NCI-H1694 (cell line): Measurements from ENCODE around the gene SLC28A3.
"Not testable (repeated sequence)": the region's sequence is repeated elsewhere in the genome, so short reads cannot be mapped to it uniquely, and the experiment has no call there.

Source experiments
- DNase-seq: peaks from one replicate; lab custom pipeline; 2025; lab: John Stamatoyannopoulos, UW

The SLC28A3 gene, protein sequence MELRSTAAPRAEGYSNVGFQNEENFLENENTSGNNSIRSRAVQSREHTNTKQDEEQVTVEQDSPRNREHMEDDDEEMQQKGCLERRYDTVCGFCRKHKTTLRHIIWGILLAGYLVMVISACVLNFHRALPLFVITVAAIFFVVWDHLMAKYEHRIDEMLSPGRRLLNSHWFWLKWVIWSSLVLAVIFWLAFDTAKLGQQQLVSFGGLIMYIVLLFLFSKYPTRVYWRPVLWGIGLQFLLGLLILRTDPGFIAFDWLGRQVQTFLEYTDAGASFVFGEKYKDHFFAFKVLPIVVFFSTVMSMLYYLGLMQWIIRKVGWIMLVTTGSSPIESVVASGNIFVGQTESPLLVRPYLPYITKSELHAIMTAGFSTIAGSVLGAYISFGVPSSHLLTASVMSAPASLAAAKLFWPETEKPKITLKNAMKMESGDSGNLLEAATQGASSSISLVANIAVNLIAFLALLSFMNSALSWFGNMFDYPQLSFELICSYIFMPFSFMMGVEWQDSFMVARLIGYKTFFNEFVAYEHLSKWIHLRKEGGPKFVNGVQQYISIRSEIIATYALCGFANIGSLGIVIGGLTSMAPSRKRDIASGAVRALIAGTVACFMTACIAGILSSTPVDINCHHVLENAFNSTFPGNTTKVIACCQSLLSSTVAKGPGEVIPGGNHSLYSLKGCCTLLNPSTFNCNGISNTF

DNA sequence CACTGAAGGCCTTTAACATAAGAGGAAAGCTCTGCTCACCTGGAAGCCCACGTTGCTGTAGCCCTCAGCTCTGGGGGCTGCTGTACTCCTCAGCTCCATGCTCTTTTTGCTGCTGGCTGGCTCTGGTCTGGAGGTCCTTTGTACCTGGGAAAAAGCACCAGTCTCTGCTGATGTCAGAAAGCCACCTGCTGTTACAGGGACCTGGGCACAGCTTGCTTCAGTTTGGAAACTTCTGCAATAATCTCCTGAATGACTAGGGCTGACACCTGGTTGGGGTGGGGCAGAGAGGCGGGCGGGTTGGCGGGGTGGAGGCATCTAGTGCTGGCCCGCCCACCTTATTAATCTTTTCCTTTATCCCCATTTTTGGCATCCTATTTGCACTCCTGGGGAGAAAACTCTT is at the start of gene SLC28A3:
Gene SLC28A3, minus strand, starts transcription at position 224 of the 400 bp plus-strand sequence. Its CDS starts 125 bp downstream, at position 99.
- DNase-seq = no peak

DNA sequence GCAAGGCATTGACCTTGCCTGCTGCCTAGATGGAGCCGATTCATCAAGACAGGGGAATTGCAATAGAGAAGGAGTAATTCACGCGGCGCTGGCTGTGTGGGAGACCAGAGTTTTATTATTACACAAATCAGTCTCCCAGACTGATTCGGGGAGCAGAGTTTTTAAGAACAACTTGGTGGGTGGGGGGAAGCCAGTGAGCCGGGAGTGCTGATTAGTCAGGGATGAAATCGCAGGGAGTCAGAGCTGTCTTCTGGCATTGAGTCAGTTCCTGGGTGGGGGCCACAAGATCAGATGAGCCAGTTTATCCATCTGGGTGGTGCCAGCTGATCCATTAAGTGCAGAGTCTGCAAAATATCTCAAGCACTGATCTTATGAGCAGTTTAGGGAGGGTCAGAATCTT is 49.7 kb upstream of the SLC28A3 start:
- DNase-seq = not testable (repeated sequence)

DNA sequence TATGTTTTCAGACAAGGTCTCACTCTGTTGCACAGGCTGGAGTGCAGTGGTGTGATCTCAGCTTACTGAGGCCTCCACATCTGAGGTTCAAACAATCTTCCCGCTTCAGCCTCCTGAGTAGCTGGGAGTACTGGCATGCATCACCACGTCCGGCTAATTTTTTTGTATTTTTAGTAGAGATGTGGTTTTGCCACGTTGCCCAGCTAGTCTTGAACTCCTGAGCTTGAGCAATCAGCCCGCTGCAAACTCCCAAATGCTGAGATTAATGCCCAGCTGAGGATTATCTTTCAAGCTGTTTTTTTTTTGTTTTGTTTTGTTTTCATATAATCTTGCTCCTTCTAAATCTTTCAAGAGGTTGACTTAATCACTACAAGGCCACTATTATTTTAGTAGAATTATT is 47.3 kb upstream of the SLC28A3 start:
- no peak for DNase-seq

DNA sequence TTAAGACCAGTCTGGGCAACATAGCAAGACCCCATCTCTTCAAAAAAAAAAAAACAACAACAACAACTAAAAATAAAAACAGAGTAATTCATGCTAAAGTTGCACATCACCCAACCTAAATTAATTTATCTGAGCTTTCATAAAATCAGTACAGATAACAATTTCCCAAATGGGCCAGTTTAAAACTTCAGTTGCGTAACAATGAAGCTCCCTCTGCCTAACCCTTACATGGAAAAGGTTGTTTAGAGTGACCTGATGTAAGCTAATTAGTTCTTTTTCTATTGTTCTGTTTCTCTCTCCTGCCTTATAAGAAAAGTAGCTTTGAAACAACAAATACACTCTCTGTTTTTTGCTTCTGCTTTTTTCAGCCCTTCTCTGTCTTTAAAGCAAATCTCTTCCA is 46.2 kb upstream of the SLC28A3 start:
- DNase-seq = no peak

DNA sequence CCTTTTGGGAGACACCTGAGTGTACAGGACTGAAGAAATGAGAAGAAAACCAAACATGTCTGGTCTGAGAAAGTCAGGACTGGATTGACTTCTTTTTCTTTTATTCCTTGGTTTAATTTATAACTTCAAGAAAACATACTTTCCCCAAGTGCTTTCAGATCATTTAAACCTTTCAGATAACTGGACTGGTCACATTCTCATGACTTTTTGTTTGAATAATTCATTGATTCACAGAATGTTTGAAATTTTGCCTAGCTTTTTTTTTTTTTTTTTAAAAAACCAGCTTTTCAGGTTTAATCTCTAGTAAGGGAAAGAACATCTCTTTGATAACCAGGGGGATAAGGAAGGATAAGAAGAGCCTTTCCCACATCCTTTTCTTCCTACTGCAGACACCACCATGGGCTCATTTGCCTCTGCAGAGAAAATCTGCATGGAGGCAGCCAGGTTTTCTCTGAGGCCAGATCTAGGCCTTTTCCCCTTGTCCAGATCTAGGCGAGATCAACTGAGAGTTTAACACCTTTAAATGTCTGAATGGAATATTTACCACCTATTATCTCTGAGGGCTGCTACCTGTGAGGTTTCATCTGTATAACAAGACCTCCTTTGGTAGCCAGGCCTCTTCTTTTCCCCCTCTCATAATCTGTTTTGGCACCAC is 45.0 kb upstream of the SLC28A3 start:
- DNase-seq = no peak

DNA sequence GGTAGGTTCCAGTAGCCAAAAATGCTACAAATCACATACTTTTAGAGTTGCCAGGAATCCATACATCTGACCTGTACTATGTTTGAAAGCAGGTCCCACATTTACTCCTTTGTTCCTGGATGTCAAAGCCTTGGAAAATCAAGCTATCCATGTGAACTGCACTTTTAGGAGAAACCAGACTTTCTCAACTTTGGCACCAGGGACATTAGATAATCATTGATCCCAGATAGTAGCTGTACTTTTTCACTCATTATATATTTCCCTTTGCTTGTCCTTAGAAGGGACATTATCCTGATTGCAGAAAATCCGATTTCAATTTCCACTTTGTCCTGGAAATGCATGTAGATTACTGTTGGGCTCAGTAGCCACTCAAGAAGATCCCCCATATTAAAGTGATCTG is 44.1 kb upstream of the SLC28A3 start:
- DNase-seq = no peak

DNA sequence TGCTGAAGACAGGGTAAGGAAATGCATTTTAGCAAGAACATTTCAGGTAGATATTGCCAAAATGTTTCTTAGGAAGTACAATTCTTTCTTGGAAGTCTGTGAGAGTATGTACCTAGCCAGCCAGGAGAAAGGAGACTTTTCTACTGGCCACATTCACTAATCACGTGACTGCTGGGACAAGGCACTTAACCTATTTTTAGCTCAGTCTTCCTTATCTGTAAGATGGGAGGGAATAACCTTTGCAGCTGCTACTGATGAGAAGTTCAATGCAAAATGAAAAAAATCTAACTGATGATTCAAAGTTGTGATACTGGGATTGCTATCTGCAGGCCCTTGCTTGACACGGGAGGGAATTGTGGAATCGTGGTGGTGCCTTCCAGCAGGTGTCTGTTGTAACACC is 42.6 kb upstream of the SLC28A3 start:
- no peak for DNase-seq

DNA sequence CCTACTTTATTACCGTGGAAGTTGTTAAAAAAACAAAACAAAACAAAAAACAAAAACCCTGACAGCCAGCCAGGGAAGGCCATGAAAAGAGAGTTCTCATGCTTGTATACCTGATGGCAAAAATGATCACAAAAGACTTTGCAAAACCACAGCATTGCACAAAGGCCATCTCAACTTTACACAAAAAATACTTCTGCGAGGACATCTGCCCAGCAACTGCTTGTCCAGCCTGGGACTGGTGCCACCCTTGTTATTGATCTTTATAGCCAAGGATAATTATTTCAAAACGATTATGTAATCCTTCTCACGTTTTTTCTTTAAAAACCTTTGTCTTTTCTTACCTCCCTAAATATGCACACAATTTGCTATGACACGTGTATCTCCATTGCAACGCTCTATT is 42.2 kb upstream of the SLC28A3 start:
- no peak for DNase-seq

DNA sequence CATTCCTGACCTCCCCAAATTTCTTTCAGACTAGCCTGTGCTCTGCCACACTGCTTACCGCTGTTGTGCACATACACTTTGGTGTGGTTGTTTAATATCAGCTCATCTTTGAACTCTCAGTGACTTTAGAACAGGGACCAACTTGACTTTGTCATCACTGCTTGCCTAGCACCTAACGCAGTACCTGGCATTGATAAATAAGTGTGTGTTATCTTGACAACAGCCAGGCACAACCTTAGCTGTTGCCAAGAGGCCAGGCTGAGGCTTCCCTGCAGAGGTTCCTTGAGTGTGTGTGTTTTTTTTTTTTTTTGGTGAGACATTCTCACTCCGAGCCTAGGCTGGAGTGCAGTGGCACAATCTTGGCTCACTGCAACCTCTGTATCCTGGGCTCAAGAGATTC is 41.0 kb upstream of the SLC28A3 start:
- no peak for DNase-seq

DNA sequence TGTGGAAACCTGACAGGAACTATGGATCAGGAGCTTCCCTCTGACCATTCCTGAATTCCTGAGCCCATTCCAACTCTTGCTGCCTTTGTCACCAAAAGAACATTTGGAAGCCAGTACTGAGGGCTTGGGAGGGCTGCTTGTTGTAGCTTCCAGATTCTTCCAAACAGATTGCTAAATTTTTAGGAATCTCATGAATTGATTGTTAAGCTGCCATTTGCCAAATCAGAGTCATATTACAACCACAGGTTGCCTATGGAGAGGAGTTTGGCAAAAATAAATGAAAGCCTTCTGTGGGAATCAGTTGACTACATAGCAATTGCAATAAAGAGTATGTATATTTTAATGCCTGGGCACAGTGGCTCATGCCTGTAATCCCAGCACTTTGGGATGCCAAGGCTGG is 39.2 kb upstream of the SLC28A3 start:
- no peak for DNase-seq

DNA sequence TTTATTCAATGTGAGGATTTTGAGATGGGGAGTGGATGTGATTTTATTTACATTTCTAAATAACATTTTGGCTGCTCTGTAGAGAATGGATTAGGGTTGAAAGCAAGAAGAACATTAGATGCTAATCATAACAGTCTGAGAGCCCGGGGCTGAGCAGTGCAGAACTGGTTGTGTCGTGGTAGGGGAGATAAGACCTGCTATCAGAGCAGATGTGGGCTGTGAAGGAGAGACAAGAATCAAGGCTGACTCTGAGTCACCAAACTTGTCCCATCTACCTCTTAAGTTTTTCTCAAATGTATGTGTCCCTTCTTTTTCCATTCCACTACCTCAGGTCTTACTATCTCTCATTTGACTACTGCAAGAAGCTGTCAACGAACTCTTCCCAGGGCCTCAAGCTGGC is 35.4 kb upstream of the SLC28A3 start:
- DNase-seq = no peak

DNA sequence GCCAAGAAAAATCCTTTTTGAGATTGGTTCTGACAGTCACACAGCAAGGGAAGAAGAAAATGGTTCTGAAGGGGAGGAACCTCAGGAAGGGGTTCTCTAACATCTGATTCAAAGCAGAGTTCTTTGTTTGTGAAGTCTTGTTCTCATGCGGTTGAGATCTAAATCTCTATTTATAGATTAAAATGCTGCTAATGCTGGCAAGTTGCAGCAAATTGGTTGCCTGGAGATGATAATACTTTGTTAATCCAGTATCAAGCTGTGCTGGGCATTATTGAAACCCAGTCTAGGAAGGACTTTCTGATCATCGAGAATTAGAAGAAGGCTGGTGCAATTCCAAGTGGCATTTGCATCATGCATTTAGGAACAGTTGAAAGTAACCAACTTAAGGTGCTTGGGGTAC is 34.0 kb upstream of the SLC28A3 start:
- DNase-seq = no peak

DNA sequence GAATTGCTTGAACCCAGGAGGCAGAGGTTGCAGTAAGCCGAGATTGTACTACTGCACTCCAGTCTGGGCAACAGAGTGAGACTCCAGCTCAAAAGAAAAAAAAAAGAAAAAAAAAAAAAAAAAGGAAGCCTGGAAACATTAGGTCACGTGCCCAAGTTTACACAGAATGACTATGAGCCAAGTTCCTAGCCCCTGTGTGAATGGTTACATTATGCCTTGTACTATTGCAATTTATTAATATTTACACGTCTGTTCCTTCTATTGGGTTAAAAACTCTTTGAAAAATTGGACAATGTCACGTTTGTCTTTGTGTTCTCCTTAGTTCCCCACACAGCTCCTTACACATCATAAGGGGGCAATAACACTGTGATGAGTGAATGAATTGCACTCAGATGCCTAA is 33.5 kb upstream of the SLC28A3 start:
- DNase-seq = no peak

DNA sequence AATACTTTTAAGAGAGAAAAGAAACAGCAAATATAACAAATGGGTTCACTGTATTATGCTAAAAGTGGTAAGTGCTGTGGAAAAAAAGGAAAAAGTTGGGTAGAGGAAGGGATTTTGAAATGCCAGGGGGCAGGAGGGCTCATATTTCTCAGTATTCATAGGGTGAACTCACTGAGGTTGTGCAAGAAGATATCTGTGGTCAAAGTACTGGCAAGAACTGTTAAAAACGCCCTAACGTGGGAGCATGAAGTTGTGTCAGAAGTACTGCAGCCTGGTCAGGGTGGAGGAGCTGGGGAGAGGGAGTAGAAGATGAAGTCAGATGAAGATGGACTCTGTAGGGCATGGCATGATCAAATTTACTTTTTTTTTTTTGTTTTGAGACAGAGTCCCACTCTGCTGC is 31.2 kb upstream of the SLC28A3 start:
- no peak for DNase-seq

DNA sequence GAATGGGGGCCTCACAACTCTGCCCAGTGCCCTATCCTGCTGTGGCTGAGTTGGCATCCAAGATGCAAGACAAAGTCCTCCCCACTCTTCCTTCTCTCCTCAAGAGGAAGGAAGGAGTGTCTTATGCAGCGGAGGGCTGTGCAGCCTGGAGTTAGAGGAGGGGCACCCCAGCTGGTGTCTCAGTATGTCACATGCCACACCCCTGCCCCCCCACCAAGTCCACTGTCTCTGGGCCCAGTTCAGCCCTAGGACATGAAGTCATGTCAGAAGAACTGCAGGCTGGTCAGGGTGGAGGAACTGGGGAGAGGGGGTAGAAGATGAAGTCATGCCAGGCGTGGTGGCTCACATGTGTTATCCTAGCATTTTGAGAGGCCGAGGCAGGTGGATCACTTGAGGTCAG is 28.0 kb upstream of the SLC28A3 start:
- DNase-seq = no peak

DNA sequence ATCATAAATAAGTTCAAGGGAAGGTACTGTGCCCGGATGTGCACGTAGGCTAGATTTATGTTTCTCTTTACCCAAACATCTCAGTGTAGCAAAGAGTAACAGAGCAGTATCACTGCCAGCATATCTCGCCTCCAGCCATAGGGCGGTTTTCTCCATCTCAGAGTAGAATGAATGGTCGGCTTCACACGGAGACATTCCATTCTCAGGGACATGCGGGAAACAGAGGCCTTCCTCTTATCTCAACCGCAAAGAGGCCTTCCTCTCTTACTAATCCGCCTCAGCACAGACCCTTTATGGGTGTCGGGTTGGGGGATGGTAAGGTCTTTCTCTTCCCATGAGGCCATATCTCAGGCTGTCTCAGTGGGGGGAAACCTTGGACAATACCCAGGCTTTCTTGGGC is 27.2 kb upstream of the SLC28A3 start:
- not testable (repeated sequence) for DNase-seq

DNA sequence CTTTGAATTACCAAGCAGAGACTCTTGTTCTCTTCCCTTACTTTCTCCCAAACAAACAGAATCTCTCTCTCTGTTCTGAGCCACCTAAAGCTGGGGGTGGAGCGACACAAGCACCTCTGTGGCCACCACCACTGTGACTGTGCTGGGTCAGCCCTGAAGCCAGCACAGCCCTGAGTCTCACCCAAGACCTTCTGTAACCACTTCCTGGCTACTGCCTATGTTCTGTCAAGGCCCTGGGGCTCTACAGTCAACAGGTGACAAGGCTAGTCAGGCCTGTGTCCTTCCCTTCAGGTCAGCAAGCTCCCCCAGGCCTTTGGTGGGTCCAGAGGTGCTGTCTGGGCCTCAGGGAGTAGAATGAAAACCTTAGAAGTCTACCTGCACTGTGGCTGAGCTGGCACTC is 26.1 kb upstream of the SLC28A3 start:
- DNase-seq = no peak

DNA sequence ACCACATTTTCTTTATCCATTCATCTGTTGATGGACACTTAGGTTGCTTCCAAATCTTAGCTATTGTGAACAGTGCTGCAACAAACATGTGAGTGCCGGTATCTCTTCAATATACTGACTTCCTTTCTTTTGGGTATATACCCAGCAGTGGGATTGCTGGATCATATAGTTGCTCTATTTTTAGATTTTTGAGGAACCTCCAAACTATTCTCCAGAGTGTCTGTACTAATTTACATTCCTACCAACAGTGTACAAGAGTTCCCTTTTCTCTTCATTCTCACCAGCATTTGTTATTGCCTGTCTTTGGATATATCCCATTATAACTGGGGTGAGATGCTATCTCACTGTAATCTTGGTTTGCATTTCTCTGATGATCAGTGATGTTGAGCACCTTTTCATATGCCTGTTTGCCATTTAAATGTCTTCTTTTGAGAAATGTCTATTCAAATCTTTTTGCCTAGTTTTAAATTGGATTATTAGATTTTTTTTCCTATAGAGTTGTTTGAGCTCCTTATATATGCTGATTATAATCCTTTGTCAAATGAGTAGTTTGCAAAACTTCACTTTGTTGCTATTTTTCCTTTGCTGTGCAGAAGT is 24.4 kb upstream of the SLC28A3 start:
- not testable (repeated sequence) for DNase-seq

DNA sequence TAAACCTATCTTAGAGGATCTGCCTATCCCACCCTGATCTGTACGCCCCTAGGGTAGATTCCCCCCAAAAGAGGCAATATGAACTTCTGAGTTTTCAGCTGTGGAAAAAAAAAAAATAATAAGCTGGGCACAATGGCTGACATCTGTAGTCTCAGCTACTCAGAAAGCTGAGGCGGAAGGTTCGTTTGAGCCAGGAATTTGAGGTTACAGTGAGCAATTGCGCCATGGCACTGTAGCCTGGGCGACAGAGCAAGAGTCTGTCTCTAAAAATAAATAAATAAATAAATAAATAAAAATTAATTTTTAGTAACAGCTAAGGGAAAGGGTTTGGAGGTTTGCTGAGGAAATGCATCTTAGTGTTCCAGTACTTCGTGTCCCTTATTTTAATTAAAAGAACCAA is 21.1 kb upstream of the SLC28A3 start:
- no peak for DNase-seq

DNA sequence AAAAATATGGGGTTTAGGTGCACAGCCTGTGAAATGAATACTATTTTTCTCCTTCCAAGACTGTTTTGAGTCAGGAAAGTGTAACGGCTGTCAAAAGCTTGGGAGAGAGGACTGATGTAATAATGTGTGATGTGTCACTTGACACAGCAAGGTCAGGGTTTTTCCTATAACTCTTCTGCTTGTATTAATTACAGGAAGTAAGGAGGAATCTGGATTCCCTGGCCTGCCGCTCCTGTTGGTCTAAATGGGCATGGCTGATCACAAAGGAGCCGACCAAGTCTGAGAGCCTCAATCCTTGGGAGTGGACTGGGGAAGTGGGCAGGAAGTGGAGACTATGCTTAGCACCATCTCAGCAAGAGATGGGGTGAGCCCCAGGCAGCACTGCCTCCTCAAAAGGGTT is 16.7 kb upstream of the SLC28A3 start:
- DNase-seq = no peak

DNA sequence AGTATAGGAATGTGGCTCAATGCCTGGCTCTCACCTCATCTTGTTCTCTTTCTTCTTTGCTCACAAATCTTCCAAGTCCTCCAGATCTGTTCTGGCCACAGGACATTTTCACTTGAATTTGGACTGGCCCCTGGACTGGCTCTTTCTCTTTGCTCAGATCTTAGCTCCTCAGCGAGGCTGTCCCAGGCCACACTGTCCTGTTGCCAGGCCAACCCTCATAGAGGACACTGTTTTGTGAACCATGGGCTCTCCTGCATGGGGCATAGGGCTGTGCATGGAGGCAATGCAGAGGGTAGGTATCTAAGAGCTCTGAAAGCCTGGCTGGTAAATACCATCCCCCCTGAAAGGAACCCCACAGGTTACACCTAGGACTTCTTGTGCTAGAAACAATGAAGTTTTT is 13.5 kb upstream of the SLC28A3 start:
- no peak for DNase-seq

DNA sequence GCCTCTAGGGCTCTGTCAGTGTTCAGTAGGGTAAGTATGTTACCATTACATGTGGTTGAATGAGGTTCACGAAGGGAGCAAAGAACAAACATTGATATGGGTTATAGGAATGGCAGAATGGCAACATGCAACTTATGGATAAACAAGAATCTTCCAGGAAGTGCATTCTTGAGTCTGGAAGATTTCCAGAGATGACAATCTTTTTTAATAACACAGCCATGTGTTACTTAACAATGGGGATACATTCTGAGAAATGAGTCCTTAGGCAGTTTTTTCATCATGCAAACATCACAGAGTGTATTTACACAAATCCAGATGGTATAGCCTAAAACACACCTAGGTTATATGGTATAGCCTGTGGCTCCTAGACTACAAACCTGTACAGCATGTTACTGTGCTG is 9.1 kb upstream of the SLC28A3 start:
- no peak for DNase-seq

DNA sequence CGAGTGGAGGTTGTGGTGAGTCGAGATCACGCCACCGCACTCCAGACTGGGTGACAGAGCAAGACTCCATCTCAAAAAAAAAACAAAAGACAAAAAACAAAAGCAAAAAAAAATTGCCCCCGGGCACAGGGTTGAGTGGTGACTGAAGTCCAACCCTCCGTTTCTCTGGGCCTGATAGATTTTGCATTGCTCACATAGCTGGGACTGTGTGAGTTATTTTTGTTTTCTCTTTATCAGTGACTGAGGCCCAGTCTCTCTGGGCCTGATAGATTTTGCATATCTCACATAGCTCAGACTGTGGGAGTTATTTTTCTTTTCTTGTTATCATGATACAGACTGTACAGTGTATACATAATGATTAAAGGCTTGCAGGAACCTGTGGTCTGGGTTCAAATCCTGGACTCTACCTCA is 2.6 kb upstream of the SLC28A3 start:
- no peak for DNase-seq
